IPS-15b (cell line): ENCODE results near the gene MAGI2.

Experiments
- H3K27me3 ChIP-seq: one replicate; pipeline ENCODE4 v1.6.1; 2013; ENCODE audit warnings: low read length; ENCODE audit not compliant: control insufficient read depth, insufficient read depth
- H3K36me3 ChIP-seq: one replicate; pipeline ENCODE4 v1.6.1; 2013; ENCODE audit warnings: low read length; ENCODE audit not compliant: control insufficient read depth, insufficient read depth
- H3K4me1 ChIP-seq: one replicate; pipeline ENCODE4 v1.6.1; 2013; ENCODE audit warnings: mild to moderate bottlenecking, low read length; ENCODE audit not compliant: control insufficient read depth, insufficient read depth
- H3K4me3 ChIP-seq: one replicate; pipeline ENCODE4 v1.5.1; 2013; ENCODE audit warnings: low read depth, low read length
- H3K9ac ChIP-seq: one replicate; pipeline ENCODE4 v1.6.1; 2013; ENCODE audit warnings: low read depth, mild to moderate bottlenecking, low read length
- H3K9me3 ChIP-seq: one replicate; pipeline ENCODE4 v1.6.1; 2013; ENCODE audit warnings: mild to moderate bottlenecking, low read length; ENCODE audit not compliant: control insufficient read depth, insufficient read depth

Gene MAGI2

DNA sequence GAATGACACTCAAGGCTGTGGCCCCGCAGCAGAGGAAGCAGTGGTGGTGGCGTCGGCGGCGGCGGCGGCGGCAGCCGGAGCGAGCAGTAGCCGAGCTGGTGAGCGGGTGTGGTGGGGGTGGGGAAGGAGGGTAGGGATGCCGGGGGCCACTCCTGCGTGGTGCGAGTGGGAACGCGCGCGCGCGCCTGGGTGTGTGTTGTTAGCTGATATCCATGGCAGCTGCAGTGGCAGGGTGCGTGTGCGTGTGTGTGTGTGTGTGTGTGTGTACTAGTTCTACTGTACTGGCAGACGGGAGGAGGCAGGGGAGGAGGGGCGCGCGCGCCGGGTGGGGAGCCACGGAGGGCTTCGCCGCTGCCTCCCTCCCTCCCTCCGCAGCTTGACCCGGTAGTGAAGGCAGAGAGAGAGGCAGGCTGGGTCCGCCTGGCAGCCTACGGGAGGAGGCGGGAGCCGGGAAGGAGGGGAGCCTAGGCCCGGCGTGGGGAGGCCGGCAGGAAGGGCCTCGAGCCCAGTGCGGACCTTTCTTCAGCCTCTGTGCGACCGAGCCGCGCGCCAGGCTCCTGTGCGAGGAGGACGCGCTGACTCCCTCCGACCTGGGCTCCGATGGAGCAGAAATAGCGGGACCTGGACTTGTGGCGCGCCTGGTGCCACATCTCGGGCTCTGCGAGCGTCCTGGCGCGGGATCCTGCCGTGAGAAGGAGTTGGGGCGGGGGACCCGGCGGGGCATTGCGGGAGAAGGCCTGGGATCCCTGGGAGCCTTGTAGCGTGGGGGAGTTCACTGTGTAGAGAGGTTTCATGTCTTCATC is at the start of gene MAGI2:
MAGI2 (minus strand) TSS at position 110 of the 803 bp plus-strand sequence. CDS start 347 bp downstream, outside the sequence.
- Histone ChIP-seq H3K9me3 (no peaks in the 10 kb centered on the region), H3K4me3 (peak within 1 kb of the TSS; percentile 92), H3K4me1 (no peaks in the 10 kb centered on the region), H3K36me3 (peaks cover 4% of the 10 kb centered on the region), H3K9ac (no peak within 1 kb of the TSS), H3K27me3 (peaks cover 78% of the 10 kb centered on the region)

DNA sequence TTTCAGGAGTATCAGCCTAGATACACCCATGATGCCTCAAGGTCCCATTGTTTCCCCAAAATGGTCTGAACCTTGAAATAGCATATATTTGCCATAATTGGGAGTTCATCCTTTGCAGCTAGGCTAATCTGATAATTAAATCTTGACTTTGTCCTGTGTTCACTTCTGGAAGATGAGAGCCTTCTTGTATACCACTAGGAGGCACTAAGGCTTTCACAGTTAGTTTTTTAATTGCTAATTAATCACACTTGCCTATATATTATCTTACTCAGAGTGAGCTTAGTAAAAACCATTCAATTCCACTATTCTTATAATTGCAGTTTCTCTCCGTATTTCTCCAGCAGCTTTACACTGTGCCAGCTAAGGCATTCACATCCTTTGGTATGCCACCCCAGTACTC is 48.7 kb upstream of the MAGI2 start:
- no peaks in the 10 kb centered on the region for H3K27me3 ChIP-seq
- H3K9ac ChIP-seq: no peak overlapping the region
- H3K36me3 ChIP-seq: no peaks in the 10 kb centered on the region
- H3K4me3 ChIP-seq: no peak overlapping the region
- no peaks in the 10 kb centered on the region for H3K9me3 ChIP-seq
- H3K4me1 ChIP-seq: no peaks in the 10 kb centered on the region

DNA sequence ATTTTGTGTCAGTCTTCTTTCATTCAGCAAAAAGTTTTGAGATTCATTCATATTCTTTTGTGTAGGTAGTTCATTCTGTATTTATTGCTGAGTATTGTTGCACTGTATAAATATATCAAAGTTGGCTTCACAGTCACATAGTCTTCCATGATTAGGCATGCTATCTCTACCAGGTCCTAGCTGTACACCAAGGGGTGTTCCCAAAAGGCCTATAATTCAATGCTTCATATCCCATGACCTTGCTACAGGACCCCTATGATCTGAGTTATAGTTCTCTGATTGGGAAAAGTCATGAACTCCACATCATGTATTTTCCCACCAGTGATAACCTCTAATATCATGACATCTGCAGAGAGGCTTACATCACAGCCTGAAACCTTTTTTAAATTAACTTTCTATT is 47.3 kb upstream of the MAGI2 start:
- H3K9ac ChIP-seq: no peak overlapping the region
- no peak overlapping the region for H3K4me3 ChIP-seq
- H3K36me3 ChIP-seq: no peaks in the 10 kb centered on the region
- no peaks in the 10 kb centered on the region for H3K27me3 ChIP-seq
- H3K9me3 ChIP-seq: no peaks in the 10 kb centered on the region
- H3K4me1 ChIP-seq: no peaks in the 10 kb centered on the region

DNA sequence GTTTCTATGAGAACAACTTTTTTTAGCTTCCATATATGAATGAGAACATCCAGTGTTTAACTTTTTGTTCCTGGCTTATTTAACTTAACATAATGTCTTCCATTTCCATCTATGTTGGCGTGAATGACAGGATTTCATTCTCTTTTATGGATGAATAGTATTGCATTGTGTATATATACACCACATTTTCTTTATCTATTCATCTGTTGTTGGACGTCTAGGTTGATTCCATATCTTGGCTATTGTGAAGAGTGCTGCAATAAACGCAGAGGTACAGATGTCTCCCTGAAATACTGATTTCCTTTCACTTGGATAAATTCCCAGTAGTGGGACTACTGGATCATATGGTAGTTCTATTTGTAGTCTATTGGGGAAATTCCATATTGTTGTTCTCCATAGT is 44.3 kb upstream of the MAGI2 start:
- Histone ChIP-seq H3K4me3 (no peak overlapping the region), H3K27me3 (no peaks in the 10 kb centered on the region), H3K9ac (no peak overlapping the region), H3K9me3 (no peaks in the 10 kb centered on the region), H3K36me3 (no peaks in the 10 kb centered on the region), H3K4me1 (no peaks in the 10 kb centered on the region)

DNA sequence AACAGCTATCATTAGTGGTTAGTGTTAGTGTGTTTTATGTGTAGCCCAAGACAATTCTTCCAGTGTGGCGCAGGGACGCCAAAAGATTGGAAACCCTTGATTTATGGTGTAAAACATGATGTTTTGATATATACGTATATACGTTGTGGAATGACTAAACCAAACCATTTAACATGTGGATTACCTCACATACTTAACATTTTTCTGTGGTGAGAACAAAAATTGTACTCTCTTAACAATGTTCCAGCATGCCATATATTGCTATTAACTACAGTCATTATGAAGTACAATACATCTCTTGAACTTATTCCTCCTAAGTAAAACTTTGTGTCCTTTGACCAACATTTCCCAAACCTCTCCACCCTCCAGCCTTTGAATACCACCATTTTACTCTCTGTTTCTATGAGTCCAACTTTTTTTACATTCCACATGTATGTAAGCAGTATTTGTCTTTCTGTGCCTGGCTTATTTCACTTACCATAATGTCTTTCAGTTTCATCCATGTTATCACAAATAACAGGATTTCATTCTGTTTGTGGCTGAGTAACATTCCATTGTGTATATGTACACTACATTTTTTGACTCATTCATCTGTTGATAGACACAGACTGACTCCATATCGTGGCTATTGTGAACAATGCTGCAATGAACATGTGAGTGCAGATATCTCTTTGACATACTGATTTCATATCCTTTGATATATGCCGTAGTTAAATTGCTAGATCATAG is 42.2 kb upstream of the MAGI2 start:
- Histone ChIP-seq H3K9ac (no peak overlapping the region), H3K9me3 (no peaks in the 10 kb centered on the region), H3K27me3 (no peaks in the 10 kb centered on the region), H3K4me1 (no peaks in the 10 kb centered on the region), H3K4me3 (no peak overlapping the region), H3K36me3 (no peaks in the 10 kb centered on the region)

DNA sequence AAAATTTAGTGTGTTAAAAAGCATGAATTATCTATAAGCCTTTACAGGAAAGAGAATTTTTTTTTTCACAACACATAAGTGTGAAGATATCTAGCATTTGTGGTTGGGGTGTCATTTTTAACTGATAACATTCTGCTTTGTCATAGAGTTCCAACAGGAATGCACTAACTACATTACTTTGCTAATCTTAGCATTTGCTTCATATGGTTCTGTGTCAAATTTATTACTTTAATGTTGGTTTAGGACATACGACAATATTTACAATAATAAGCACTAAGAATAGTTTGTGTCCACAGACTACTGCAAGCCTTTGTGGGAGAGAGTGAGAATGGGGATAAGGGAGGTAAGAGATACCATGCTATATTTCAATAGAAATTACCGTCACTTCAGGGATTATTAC is 40.6 kb upstream of the MAGI2 start:
- Histone ChIP-seq H3K27me3 (no peaks in the 10 kb centered on the region), H3K9me3 (no peaks in the 10 kb centered on the region)

DNA sequence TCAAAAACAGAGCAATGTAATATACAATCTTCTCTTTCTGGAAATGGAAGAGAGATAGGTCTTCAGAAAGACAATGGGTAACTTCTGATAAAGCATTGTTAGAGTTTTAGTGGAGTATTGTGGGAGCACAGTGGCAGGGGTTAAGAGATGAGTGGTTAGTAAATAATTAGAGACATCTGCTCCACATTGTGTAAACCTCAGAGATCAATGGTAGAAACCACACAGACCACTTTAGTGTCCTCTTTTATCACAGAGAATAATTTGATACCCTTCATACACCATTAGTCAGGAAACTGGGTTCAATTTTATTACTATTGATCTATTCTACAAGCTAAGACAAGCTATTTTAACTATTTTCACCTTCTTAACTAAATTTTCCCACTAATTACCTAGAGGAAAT is 35.9 kb upstream of the MAGI2 start:
- Histone ChIP-seq H3K4me3 (no peak overlapping the region), H3K9me3 (no peaks in the 10 kb centered on the region), H3K4me1 (no peaks in the 10 kb centered on the region), H3K36me3 (no peaks in the 10 kb centered on the region), H3K27me3 (no peaks in the 10 kb centered on the region), H3K9ac (no peak overlapping the region)

More for the DNA sequence above, 40.6 kb upstream of the MAGI2 start:
- no peak overlapping the region for H3K9ac ChIP-seq
- no peaks in the 10 kb centered on the region for H3K4me1 ChIP-seq
- no peak overlapping the region for H3K4me3 ChIP-seq
- H3K36me3 ChIP-seq: no peaks in the 10 kb centered on the region

DNA sequence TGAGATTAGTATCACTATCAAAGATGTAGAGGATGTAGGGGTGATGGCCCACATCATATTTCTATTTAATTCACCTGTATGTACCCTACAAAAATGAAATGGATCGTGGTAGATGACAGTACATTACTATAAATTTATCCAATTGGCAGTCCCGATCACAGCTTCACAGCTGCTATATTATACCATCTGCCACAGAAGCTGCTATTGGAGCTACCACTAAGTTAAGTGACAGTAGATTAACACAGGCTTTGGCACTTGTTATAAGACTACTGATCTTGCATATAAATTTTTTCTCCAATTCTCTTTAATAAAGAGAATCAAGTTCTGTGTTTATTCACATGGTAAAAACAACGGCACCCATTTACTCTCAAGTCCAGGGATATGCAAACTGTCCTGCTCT is 24.9 kb upstream of the MAGI2 start:
- no peaks in the 10 kb centered on the region for H3K9me3 ChIP-seq
- no peaks in the 10 kb centered on the region for H3K27me3 ChIP-seq
- no peak overlapping the region for H3K9ac ChIP-seq
- H3K4me3 ChIP-seq: no peak overlapping the region
- no peaks in the 10 kb centered on the region for H3K36me3 ChIP-seq
- H3K4me1 ChIP-seq: no peaks in the 10 kb centered on the region

DNA sequence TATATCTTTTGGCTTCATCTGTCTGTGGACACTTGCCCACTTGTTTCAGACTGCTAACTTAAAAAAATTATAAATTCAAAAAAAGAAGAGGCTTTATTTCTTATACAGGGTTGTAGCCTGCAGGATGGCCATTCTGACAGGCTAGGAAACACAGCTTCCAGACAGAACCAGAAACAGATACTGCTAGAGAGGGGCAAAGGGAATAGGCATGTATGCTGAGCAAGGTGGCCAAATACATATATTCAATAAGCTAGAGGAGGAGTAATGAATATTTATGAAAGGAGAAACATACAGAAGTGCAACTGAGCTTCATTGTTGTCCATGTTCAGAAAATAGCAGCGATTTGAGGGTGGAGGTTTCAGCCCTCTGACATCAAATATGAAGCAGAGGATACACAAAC is 22.0 kb upstream of the MAGI2 start:
- Histone ChIP-seq H3K36me3 (no peaks in the 10 kb centered on the region), H3K9ac (no peak overlapping the region), H3K27me3 (no peaks in the 10 kb centered on the region), H3K9me3 (no peaks in the 10 kb centered on the region), H3K4me1 (no peaks in the 10 kb centered on the region), H3K4me3 (no peak overlapping the region)

DNA sequence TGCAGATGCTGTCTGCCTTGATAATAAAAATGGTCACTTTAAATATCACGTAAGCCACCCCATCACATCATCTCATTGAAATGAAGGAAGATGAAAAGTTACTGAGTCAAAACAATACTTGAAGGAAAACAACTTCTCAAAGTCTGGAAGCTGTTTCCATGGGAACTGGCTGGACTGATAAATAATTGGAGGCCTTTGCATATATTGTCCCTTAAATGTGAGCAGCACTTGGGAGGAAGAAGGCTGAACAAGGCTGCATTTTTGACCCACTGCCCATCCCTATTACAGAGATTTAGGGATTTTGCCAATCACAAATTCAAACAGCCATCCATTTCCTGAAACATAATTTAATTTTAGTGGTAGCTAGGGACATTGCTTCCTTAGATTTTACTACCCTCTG is 18.2 kb upstream of the MAGI2 start:
- no peaks in the 10 kb centered on the region for H3K9me3 ChIP-seq
- H3K9ac ChIP-seq: no peak overlapping the region
- no peaks in the 10 kb centered on the region for H3K36me3 ChIP-seq
- no peaks in the 10 kb centered on the region for H3K27me3 ChIP-seq
- no peaks in the 10 kb centered on the region for H3K4me1 ChIP-seq
- no peak overlapping the region for H3K4me3 ChIP-seq

DNA sequence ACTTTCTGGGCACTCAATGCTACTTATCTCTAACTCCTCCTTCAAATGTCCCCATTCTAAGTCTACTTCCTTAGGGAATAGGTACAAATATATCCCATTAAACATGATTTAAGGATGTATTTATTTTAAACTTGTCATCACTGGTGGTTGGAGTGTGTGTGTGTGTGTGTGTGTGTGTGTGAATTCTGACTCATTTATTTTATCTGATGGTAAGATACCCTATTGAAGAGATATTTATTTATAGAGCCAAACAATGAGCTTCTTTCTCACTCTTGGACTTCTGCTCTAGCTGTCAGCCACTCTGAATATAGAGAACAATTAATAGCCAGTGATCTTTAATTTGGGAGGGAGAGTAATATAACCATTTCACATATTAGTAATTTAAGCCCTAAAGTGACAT is 17.8 kb upstream of the MAGI2 start:
- H3K4me1 ChIP-seq: no peaks in the 10 kb centered on the region

DNA sequence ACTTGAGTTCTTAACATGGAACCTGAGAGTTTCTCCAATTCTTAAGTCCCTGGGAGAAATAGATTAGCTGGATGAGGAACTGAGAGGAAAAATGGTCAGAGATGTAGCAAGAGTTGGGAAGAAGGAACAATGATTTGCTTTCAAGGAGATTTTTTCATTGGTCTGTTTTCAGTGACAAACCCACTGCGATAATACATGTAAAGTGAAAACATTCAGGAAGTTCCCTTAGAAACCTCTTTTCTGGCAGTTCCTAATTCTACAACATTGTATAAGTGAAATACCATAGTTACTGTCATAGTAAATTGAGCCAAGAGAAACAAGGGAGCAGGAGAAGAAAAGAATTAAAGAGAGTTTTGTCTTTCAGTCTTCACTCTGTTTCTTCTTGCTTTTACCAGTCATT is 12.1 kb upstream of the MAGI2 start:
- H3K9ac ChIP-seq: no peak overlapping the region
- H3K9me3 ChIP-seq: no peaks in the 10 kb centered on the region
- no peaks in the 10 kb centered on the region for H3K36me3 ChIP-seq
- H3K27me3 ChIP-seq: no peaks in the 10 kb centered on the region
- H3K4me1 ChIP-seq: no peaks in the 10 kb centered on the region
- no peak overlapping the region for H3K4me3 ChIP-seq

More for the DNA sequence above, 17.8 kb upstream of the MAGI2 start:
- Histone ChIP-seq H3K27me3 (no peaks in the 10 kb centered on the region), H3K9ac (no peak overlapping the region), H3K36me3 (no peaks in the 10 kb centered on the region), H3K4me3 (no peak overlapping the region), H3K9me3 (no peaks in the 10 kb centered on the region)
